ENCODE results near the gene ANGPTL5. TPM values are rescaled to one million over a fixed set of nuclear protein-coding genes. Genes with fewer than 3 reads are reported as not detected.

ANGPTL5 gene
- total and polyA plus RNA-seq, 3 donors from 2014 or later: 0.31 to 0.74 (median 0.62) TPM

DNA sequence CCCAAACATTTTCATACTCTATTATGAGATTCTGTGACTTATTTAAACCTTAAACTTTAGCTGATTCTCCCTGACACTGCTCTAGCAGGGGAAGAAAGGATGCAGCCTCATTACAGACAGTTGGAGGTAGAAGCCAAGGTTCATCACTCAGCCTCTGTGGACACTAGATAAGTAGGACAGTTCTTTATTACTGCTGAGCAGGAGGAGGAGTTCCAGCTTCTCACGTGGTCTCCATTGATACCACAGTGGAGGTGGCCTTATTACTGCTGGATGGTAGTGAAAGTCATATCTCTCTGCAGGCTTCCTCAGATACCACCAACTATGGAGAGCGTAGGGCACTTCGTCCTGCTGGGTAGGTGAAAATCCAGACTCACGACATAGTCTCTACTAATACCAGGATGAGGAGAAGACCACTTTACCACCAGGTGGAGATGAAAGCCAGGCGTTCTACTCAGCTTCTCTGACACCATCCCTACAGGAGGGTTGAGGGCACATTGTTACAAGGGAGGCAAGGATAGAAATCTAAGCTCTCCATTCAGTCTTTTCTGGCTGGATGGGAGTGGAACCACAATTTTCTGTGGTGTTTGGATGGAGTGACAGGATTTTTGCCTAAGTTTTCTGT, 13.1 kb upstream of the ANGPTL5 start:
- TF ChIP-seq CTCF (IDR thresholded peaks at IDR 0.05) (no peak), POLR2A (IDR thresholded peaks at IDR 0.05) (no peak)
- Histone ChIP-seq H3K9me3 (no peaks in the 10 kb centered on the region), H3K27me3 (no peaks in the 10 kb centered on the region), H3K4me1 (no peaks in the 10 kb centered on the region), H3K27ac (no peak overlapping the region), H3K36me3 (ENCODE audit: low read depth, missing control alignments) (no peaks in the 10 kb centered on the region), H3K4me3 (no peak overlapping the region)
- DNase-seq: no peak
- WGBS, 2 donors: 86 to 92% methylated on average over 5 of the region's 5 CpGs
- intact Hi-C loops (cut with DNase I; ENCODE audit: low total_unique reads): no loop called here

- Histone ChIP-seq H3K4me3 (no peak overlapping the region), H3K27me3 (no peaks in the 10 kb centered on the region), H3K9me3 (no peaks in the 10 kb centered on the region), H3K27ac (no peak overlapping the region), H3K36me3 (ENCODE audit: low read depth, missing control alignments) (no peaks in the 10 kb centered on the region), H3K4me1 (no peaks in the 10 kb centered on the region)
- DNase-seq: no peak
- intact Hi-C loops (cut with DNase I; ENCODE audit: low total_unique reads): no loop called here
- TF ChIP-seq CTCF (IDR thresholded peaks at IDR 0.05) (no peak), POLR2A (IDR thresholded peaks at IDR 0.05) (no peak)
- WGBS, 2 donors: 95 to 96% methylated on average over 2 of the region's 2 CpGs
Observed at GRCh38 chr11:101923554-101923953, 7.2 kb upstream of the ANGPTL5 start.

DNA sequence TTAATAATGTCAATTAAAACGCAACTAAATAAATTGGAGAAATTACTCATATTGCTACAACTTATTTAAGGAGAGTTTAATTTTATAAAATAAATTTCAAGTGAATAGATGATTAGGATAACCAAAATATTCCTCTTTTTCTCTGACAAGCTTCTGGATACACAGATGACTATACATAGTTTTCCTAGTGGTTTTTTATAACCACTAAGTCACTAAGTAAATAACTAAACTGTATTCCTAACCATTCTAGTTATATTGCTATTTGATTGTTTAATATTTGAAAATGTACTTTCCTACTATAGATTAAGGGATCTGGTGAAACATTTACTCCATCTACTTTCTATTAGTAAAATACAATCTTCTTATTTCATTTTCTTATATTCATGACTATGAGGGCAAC, 4.7 kb upstream of the ANGPTL5 start:
- no peaks in the 10 kb centered on the region for H3K36me3 ChIP-seq (ENCODE audit: low read depth, missing control alignments)
- 95 to 100% methylated on average over 1 of the region's 1 CpG for WGBS, 2 donors
- no peaks in the 10 kb centered on the region for H3K27me3 ChIP-seq
- DNase-seq: no peak
- no peak overlapping the region for H3K4me3 ChIP-seq
- TF ChIP-seq POLR2A (IDR thresholded peaks at IDR 0.05) (no peak), CTCF (IDR thresholded peaks at IDR 0.05) (no peak)
- H3K4me1 ChIP-seq: peaks cover 7% of the 10 kb centered on the region
- no peak overlapping the region for H3K27ac ChIP-seq
- intact Hi-C loops (cut with DNase I; ENCODE audit: low total_unique reads): no loop called here
- no peaks in the 10 kb centered on the region for H3K9me3 ChIP-seq

GRCh38 chr11:101917226-101917625, 904 bp upstream of the ANGPTL5 start:
- no peaks in the 10 kb centered on the region for H3K27me3 ChIP-seq
- H3K4me1 ChIP-seq: peaks cover 28% of the 10 kb centered on the region
- H3K36me3 ChIP-seq (ENCODE audit: low read depth, missing control alignments): no peaks in the 10 kb centered on the region
- TF ChIP-seq CTCF (IDR thresholded peaks at IDR 0.05) (no peak), POLR2A (IDR thresholded peaks at IDR 0.05) (no peak)
- intact Hi-C loops (cut with DNase I; ENCODE audit: low total_unique reads): no loop called here
- no peak for DNase-seq
- H3K9me3 ChIP-seq: no peaks in the 10 kb centered on the region
- H3K4me3 ChIP-seq: no peak overlapping the region
- H3K27ac ChIP-seq: no peak overlapping the region

GRCh38 chr11:101915791-101916291, 481 bp downstream of the ANGPTL5 start:
- H3K27ac ChIP-seq: peak overlapping the region; percentile 76 to 92
- no peaks in the 10 kb centered on the region for H3K27me3 ChIP-seq
- peaks cover 28% of the 10 kb centered on the region for H3K4me1 ChIP-seq
- H3K36me3 ChIP-seq (ENCODE audit: low read depth, missing control alignments): no peaks in the 10 kb centered on the region
- WGBS, 2 donors: 2 to 6% methylated on average over 4 of the region's 4 CpGs
- intact Hi-C loops (cut with DNase I; ENCODE audit: low total_unique reads): no loop called here
- peak overlapping the region; percentile 71 to 75 for H3K4me3 ChIP-seq
- TF ChIP-seq CTCF (IDR thresholded peaks at IDR 0.05): no peak
- no peak for DNase-seq
- no peaks in the 10 kb centered on the region for H3K9me3 ChIP-seq

Data from testis (tissue), 3 donors.